HG03039 (cell line): Measurements from ENCODE around the gene ADAMTS17.
"Not testable (repeated sequence)": the region's sequence is repeated elsewhere in the genome, so short reads cannot be mapped to it uniquely, and the experiment has no call there.

Experiments
- ATAC-seq: cut with Tn5 transposase; IDR thresholded peaks from one replicate; pipeline ENCODE4 v1.9.1; 2021; ENCODE audit warnings: mild to moderate bottlenecking, moderate library complexity; ENCODE audit not compliant: unreplicated experiment

Gene ADAMTS17

GRCh38 chr15:99983171-99983885 is 358.4 kb downstream of the ADAMTS17 start:
- no peak for ATAC-seq

- ATAC-seq: no peak
Observed at GRCh38 chr15:99982662-99983061, 359.1 kb downstream of the ADAMTS17 start.

DNA sequence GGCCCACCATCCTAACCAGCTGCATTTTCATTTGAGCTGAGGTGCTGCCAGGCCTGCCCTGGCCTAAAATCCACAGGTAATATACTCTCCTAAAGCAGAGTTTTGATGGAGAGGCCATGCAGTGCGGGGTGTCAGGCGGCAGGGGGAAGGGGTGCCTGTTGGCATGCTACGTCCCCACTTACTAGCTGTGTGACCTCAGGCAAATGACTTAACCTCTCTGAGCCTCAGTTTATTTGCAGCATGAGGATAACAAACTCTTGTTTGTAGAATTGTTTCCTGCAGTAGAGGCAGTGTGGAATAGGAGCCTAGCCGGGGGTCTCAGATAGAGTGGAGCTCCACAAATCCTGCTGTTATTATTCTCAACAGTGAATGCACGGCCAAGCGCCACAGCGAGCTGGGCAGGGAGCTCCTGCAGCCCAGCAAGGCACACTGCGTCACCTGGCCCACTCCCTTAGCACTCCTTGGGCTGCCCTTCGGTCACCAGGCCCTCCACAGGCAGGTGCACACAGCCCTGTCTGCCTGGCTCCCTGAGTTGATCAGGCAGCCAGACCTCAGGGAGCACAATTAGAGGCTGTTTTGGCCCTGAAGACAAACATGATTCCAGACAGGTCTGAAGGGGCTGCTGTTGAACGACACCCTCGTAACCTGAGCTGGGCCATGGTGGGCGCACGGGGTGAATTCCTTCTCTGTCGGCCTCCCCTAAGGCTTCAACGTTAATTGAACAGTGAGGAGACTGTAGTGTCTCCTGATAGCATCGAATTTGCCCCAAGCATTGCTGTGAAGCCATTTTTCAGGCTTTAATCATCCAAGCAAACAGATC is 359.7 kb downstream of the ADAMTS17 start:
- ATAC-seq: no peak

- no peak for ATAC-seq
Observed at GRCh38 chr15:99981191-99981647, 360.6 kb downstream of the ADAMTS17 start.

DNA sequence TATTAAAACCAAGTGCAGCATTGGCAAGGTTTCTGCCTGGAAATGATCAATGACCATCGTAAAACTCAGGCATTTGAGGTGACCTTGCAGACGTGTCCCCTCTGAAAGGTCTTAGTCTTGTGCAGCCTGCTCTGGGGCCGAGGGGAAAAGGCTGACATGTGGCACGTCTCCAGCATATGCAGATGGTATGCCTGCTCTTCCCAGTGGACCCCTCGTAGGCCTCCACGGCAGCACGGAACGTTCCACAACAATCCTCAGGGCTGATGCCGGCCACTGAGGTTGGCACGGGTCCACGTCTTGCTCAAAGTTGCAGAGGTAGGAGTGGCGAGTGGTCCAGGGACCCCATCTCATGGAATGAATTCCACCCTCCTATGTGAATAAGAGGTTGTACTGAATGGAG is 361.0 kb downstream of the ADAMTS17 start:
- no peak for ATAC-seq

- ATAC-seq: not testable (repeated sequence)
Observed at GRCh38 chr15:99979886-99980285, 361.9 kb downstream of the ADAMTS17 start.

DNA sequence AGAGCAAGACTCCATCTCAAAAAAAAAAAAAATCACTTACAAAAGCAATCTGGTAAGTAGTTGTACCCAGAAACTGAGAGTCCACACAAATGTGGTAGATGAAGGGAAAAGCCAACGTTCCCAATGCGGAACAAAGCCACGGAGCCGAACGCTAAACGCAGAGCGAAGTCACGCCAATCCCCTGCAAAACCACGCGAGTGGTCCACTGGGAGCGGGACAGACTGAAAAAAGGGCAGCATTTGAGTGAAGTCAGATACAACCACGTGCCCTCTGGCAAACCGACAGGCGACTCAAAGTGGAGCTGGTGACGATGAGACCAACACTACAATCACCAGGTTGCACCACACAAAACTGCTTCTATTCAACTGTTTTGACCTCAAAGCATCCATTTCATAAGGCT is 362.4 kb downstream of the ADAMTS17 start:
- ATAC-seq: no peak

GRCh38 chr15:99978426-99978825 is 363.3 kb downstream of the ADAMTS17 start:
- ATAC-seq: no peak

DNA sequence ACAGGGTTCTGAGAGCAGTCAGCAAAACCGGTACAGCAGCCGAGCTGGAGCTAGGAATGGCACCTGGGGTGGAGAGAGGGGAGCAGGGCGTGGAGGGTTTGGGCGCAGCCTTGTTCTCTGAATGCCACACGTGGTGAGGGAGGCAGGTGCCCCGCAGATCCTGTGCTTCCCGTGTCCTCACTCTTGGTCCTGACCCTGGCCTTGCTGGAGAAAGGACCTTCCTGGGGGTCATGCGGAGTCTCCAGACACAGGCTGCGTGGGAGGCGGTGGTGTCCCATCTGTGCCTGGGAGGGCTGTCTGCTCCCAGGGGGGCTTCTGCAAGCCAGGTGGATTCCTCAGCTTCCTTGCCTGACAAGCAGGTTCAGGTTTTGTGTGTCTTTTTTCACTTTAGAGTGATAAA is 363.8 kb downstream of the ADAMTS17 start:
- no peak for ATAC-seq

DNA sequence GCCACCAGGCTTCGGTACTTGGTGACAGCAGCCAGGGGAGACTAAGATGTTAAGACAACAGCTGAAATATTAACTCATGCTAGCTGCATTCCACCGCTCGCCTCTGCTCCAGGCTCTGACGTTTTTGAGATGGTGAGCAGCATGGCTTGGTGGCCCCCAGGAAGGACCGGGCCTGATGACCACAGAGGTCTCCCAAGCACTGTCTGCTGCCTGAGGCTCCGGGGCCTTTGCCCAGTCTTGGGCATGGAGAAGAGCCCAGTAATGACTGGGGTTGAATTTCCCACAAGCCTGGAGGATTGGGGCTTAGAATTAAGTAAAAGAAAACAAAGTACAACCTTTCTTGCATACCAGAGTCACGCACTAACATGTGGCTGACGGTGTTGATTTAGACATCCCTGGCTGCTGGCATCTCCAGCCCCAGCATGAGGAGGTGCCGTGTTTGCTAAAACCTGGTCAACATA is 364.9 kb downstream of the ADAMTS17 start:
- ATAC-seq: no peak

- no peak for ATAC-seq
Observed at GRCh38 chr15:99976000-99976399, 365.8 kb downstream of the ADAMTS17 start.

- ATAC-seq: no peak
Observed at GRCh38 chr15:99974246-99974645, 367.5 kb downstream of the ADAMTS17 start.

GRCh38 chr15:99973351-99973750 is 368.4 kb downstream of the ADAMTS17 start:
- ATAC-seq: no peak

DNA sequence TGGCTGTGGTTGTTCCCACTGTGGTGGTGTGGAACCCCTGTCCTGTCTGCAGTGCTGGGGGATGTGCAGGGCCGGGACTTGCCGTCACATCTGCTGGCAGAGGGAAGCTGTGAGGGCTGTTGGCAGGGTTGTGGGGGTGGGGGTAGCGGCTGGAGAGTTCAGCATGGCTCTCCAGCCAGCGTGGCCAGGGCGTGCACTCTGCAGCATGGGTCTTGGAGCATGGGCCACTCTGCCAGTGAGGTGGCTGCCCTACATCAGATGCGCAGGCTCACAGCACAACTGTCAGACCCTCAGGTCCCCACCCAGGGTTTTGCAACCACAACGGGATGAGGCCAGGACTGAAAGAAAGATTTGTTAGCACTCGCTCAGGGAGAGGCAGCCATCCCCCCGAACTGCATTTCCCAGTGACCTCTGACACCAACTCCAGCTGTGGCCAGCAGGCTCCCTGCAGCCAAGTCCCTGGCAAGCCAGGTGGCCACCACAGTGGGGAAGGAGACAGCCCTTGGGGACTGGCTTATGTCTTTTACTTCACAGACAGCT is 370.8 kb downstream of the ADAMTS17 start:
- no peak for ATAC-seq

DNA sequence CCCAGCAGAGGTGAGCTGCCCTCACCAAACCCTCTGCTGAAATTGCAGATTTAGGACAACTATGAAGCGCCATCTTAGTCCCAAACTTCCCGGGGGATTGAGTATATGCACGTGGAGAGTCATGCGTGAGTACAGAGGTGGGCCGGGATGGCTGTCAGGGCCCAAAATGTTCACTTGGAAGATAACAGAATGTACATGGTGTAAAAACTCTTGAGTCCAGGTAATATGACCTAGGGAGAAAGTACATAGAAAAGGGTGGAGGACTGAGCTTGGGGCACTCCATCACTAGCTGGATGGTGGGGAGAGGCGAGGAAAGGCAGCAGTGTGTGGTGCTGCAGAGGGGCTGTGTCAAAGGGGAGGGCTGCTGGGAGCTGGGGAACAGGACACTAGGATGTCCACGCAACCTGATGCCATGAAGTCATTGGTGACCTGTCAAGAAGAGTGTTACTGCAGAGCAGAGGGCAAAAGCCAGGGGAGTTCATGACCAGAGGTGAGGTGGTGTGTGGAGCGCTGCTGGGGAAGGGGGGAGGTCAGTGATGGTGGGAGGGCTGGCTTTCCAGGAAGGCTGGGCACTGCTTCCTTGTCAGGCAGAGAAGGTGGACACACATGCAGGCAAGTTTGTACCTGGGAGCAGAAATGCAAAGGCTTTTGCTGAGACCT is 372.4 kb downstream of the ADAMTS17 start:
- no peak for ATAC-seq

GRCh38 chr15:99967841-99968371 is 373.9 kb downstream of the ADAMTS17 start:
- no peak for ATAC-seq

DNA sequence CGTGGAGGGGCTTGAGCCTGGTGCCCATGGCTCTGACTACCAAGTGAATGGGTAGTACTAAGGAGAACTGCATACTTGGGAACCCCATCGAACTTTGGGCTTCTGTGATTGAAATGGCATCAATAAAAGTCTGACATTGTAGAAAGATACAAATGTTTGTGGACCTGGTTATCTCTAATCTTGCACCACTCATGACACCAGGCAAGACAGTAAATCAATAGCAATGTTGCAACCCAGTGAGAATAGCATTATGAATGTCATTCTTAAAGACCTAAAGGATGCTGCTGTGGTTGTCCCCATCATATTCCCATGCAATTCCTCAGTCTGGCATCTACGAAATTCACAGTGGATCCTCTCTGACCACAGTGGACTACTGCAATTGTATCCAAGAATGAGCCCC is 375.0 kb downstream of the ADAMTS17 start:
- no peak for ATAC-seq

GRCh38 chr15:99965376-99965775 is 376.4 kb downstream of the ADAMTS17 start:
- ATAC-seq: no peak

DNA sequence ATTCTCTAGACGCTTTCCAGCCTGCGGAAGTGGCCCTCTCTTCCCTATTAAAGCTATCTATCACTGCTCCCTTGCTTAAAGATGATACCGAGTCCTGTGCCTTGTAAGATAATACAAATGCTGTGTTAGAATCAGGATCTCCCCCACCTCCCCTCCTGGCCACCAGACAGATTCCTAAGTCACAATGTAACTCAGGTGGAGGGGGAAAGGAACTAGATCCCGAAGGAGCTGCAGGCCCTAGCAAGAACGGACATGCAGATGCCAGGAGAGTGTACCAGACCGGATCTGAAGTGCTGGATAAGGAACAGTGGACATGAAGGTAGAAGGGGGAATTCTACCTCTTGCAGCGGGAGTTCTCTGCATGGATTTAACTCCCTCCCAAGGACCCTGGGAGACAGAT is 377.8 kb downstream of the ADAMTS17 start:
- no peak for ATAC-seq

DNA sequence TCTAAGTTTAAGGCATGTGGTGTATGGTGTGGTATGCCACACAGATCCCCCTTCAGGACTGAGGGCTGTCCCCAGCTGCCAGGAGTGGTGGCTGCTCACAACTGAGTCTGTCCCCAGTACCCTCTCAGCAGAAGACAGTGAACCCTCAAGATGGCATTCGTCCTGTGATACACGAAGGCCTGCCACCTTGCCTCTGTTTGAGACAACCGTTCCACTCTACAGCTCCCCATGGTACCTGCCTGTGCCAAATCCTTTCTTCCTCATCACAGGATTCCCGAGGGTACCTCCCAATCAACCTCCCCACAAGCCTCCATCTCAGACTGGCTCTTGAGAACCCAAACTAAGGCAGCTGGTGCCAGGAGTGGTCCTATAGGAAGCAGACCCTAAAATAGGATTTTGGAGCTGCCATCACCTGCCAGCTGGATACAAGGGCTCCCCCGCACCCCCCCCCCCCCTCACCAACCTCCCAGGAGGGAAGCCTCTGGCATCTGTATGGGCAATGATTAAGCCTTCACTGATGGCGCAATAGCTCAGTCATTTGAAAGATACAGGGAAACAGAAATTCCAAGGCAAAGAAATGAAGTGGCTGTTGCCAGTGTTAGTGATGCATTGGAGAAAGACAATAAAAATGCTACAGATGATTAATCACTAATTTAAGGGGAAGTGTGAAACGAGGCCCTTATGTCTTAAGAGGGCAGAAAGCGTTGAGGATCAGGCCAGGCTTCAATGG is 378.5 kb downstream of the ADAMTS17 start:
- no peak for ATAC-seq
